Hepatocyte (in vitro differentiated cells): Measurements from ENCODE around the gene SGTA.

Experiments
- EZH2 ChIP-seq: fragments of 200-600 bp; sonication (generic); IDR thresholded peaks from 2 replicates; pipeline ENCODE4 v1.6.1; 2016; ENCODE audit warnings: antibody characterized with exemption, mild to moderate bottlenecking, borderline replicate concordance
- TF ChIP-seq, protein P1 (sequence below): fragments of 200-600 bp; sonication (generic); IDR thresholded peaks from 2 replicates; pipeline ENCODE4 v1.5.1; 2016; ENCODE audit warnings: antibody characterized with exemption, mild to moderate bottlenecking; ENCODE audit not compliant: poor library complexity

DNA sequence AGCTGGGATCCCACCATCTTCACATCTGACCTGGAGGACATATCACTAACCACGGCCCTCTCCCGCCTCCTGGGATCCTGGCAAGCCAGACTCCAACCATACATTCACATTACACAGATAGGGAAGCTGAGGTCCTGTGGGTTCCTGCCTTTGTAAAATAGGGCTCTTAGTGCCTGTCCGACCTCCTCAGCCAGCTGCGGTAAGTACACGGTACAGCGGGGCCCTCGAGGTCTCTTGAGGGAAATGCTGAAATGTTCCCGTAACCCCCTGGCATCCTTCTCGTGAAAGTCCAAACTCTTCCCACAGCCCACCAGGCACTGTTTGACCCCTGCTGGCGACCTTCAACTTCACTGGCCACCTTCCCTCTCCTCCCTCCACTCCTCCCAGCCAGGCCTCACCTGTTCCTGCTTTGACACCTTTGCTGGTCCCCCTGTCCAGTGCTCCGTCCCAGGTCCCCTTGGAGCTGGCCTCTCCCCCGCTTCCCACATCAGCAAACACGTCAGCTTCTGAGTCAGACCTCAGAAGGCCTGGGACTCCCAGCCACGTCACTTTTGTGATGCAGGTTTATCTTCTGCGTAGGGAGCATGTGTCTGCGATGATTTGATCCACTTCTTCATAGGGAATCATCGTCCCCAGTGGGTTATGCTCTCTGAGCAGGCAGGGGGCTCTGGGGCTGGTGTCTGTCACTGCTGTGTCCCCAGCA, 71.8 kb downstream of the SGTA start:
- TF ChIP-seq, protein P1, sequence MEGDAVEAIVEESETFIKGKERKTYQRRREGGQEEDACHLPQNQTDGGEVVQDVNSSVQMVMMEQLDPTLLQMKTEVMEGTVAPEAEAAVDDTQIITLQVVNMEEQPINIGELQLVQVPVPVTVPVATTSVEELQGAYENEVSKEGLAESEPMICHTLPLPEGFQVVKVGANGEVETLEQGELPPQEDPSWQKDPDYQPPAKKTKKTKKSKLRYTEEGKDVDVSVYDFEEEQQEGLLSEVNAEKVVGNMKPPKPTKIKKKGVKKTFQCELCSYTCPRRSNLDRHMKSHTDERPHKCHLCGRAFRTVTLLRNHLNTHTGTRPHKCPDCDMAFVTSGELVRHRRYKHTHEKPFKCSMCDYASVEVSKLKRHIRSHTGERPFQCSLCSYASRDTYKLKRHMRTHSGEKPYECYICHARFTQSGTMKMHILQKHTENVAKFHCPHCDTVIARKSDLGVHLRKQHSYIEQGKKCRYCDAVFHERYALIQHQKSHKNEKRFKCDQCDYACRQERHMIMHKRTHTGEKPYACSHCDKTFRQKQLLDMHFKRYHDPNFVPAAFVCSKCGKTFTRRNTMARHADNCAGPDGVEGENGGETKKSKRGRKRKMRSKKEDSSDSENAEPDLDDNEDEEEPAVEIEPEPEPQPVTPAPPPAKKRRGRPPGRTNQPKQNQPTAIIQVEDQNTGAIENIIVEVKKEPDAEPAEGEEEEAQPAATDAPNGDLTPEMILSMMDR: no peak
- TF ChIP-seq EZH2: no peak
